Endothelial cell (in vitro differentiated cells): ENCODE measurements around the gene ARHGAP29. TPM values are rescaled to one million over a fixed set of nuclear protein-coding genes. Genes with fewer than 3 reads are reported as not detected.

Source experiments
- DNase-seq: peaks from one replicate; pipeline ENCODE4 v3.0.0; 2021; ENCODE audit warnings: low spot score
- H3K27ac Mint-ChIP-seq: one replicate; pipeline ENCODE4 v1.8.0; 2021; ENCODE audit warnings: mixed read lengths, inconsistent platforms; ENCODE audit not compliant: unreplicated experiment
- H3K27me3 Mint-ChIP-seq: one replicate; pipeline ENCODE4 v1.8.0; 2021; ENCODE audit warnings: mild to moderate bottlenecking, moderate library complexity, mixed read lengths, inconsistent platforms; ENCODE audit not compliant: unreplicated experiment
- H3K36me3 Mint-ChIP-seq: one replicate; pipeline ENCODE4 v1.8.0; 2021; ENCODE audit warnings: mild to moderate bottlenecking, low read depth, mixed read lengths, inconsistent platforms; ENCODE audit not compliant: unreplicated experiment
- H3K4me1 Mint-ChIP-seq: one replicate; pipeline ENCODE4 v1.8.0; 2021; ENCODE audit warnings: mild to moderate bottlenecking, mixed read lengths, inconsistent platforms; ENCODE audit not compliant: unreplicated experiment
- H3K4me3 Mint-ChIP-seq: one replicate; pipeline ENCODE4 v1.8.0; 2021; ENCODE audit warnings: mild to moderate bottlenecking, mixed read lengths, inconsistent platforms; ENCODE audit not compliant: unreplicated experiment
- H3K9me3 Mint-ChIP-seq: one replicate; pipeline ENCODE4 v1.8.0; 2021; ENCODE audit warnings: mixed read lengths, inconsistent platforms; ENCODE audit not compliant: unreplicated experiment
- CTCF ChIP-seq: fragments of 200-600 bp; sonication (generic); IDR thresholded peaks from one replicate; pipeline ENCODE4 v1.5.0; 2021; ENCODE audit warnings: antibody characterized with exemption; ENCODE audit not compliant: unreplicated experiment
- long read RNA-seq: library from polyadenylated mRNA; unstranded; transcript quantifications from one replicate; pipeline ENCODE4 v2.0.0, GENCODE V29; 2020; ENCODE audit not compliant: unreplicated experiment
- total RNA-seq: library from RNA; stranded (reverse); fragmentation: NEBNext Ultra II Directional; extraction: Animal tissue kit (Norgen Biotek cat#: 25700); gene quantifications from one replicate; pipeline ENCODE4 v1.2.1, GENCODE V29; 2021; ENCODE audit not compliant: unreplicated experiment

Gene ARHGAP29
- total RNA-seq = 276 TPM
- long read RNA-seq, partial matches to known transcripts = 180 of 195 reads
- long read RNA-seq, other reads (novel, unspliced or antisense) = 11 of 195 reads

GRCh38 chr1:94237291-94238226, at the start of gene ARHGAP29:
ARHGAP29 (minus strand) TSS chr1:94237584; CDS start chr1:94231611, 5,973 bp downstream.
- H3K4me1 Mint-ChIP-seq = peaks cover 58% of the 10 kb centered on the region

GRCh38 chr1:94286864-94287437, 49.6 kb upstream of the ARHGAP29 start:
- Mint-ChIP-seq H3K36me3 (no peaks in the 10 kb centered on the region), H3K27me3 (peaks cover 3% of the 10 kb centered on the region), H3K4me1 (peaks cover 4% of the 10 kb centered on the region), H3K4me3 (no peak overlapping the region), H3K9me3 (no peaks in the 10 kb centered on the region), H3K27ac (peak overlapping the region; percentile 26)
- DNase-seq = no peak
- no peak for TF ChIP-seq CTCF

More at GRCh38 chr1:94237291-94238226, at the start of gene ARHGAP29:
- Mint-ChIP-seq H3K27ac (peak within 1 kb of the TSS; percentile 90), H3K27me3 (peaks cover 11% of the 10 kb centered on the region), H3K36me3 (peaks cover 21% of the 10 kb centered on the region), H3K9me3 (no peaks in the 10 kb centered on the region), H3K4me3 (peak within 1 kb of the TSS; percentile 99)
- no peak for TF ChIP-seq CTCF
- DNase-seq = peak; percentile 94

GRCh38 chr1:94285031-94285654, 47.8 kb upstream of the ARHGAP29 start:
- Mint-ChIP-seq H3K4me3 (no peak overlapping the region), H3K4me1 (peaks cover 4% of the 10 kb centered on the region), H3K36me3 (no peaks in the 10 kb centered on the region), H3K27ac (no peak overlapping the region), H3K27me3 (peaks cover 3% of the 10 kb centered on the region), H3K9me3 (no peaks in the 10 kb centered on the region)
- DNase-seq = no peak
- no peak for TF ChIP-seq CTCF

- H3K9me3 Mint-ChIP-seq = no peaks in the 10 kb centered on the region
- H3K27ac Mint-ChIP-seq = no peak overlapping the region
- no peak overlapping the region for H3K4me3 Mint-ChIP-seq
- no peak for TF ChIP-seq CTCF
- no peak for DNase-seq
- no peaks in the 10 kb centered on the region for H3K36me3 Mint-ChIP-seq
- H3K4me1 Mint-ChIP-seq = peaks cover 4% of the 10 kb centered on the region
- peaks cover 1% of the 10 kb centered on the region for H3K27me3 Mint-ChIP-seq
Observed at GRCh38 chr1:94284476-94284875, 47.1 kb upstream of the ARHGAP29 start.
